Immature natural killer cell (primary cell): ENCODE data around the gene ATRAID. TPM values are rescaled to one million over a fixed set of nuclear protein-coding genes. Genes with fewer than 3 reads are reported as not detected.
"Not testable (repeated sequence)": the region's sequence is repeated elsewhere in the genome, so short reads cannot be mapped to it uniquely, and the experiment has no call there.

Experiments
- DNase-seq, 3 donors: peaks; one replicate each; pipeline ENCODE4 v3.0.0; 2022; ENCODE audit warnings: mixed read lengths in 1 of 3
- H3K27ac Mint-ChIP-seq, 6 donors: one replicate each; pipeline ENCODE4 v1.8.0; 2020; ENCODE audit warnings: mixed read lengths in 6 of 6, mild to moderate bottlenecking in 5 of 6, inconsistent platforms in 4 of 6, moderate library complexity in 3 of 6
- H3K27me3 Mint-ChIP-seq, 3 donors: one replicate each; pipeline ENCODE4 v1.8.0; 2020 to 2021; ENCODE audit warnings: low read depth in 3 of 3, mild to moderate bottlenecking in 3 of 3, mixed read lengths in 3 of 3, moderate library complexity in 3 of 3, inconsistent platforms in 1 of 3
- H3K36me3 Mint-ChIP-seq, 3 donors: one replicate each; pipeline ENCODE4 v1.8.0; 2020; ENCODE audit warnings: mixed read lengths in 3 of 3, inconsistent platforms in 2 of 3, mild to moderate bottlenecking in 2 of 3
- H3K4me1 Mint-ChIP-seq, 2 donors: one replicate each; pipeline ENCODE4 v1.8.0; 2020; ENCODE audit warnings: inconsistent platforms in 2 of 2, mild to moderate bottlenecking in 2 of 2, mixed read lengths in 2 of 2, moderate library complexity in 1 of 2
- H3K4me3 Mint-ChIP-seq, 5 donors: one replicate each; pipeline ENCODE4 v1.8.0; 2020; ENCODE audit warnings: mild to moderate bottlenecking in 5 of 5, mixed read lengths in 5 of 5, inconsistent platforms in 3 of 5, moderate library complexity in 3 of 5
- H3K9me3 Mint-ChIP-seq, 6 donors: one replicate each; pipeline ENCODE4 v1.8.0; 2020; ENCODE audit warnings: mild to moderate bottlenecking in 6 of 6, mixed read lengths in 6 of 6, inconsistent platforms in 4 of 6, moderate library complexity in 3 of 6
- polyA plus RNA-seq, 3 donors: library from polyadenylated mRNA; unstranded; fragments of 300-500 nt; fragmentation: Illumina TruSeq; gene quantifications; one replicate each; pipeline ENCODE4 v1.2.3, GENCODE V29; 2021

The ATRAID gene
- polyA plus RNA-seq, 3 donors from 2014 or later = 264 to 391 (median 388) TPM

- H3K4me3 Mint-ChIP-seq = no peak overlapping the region
- H3K4me1 Mint-ChIP-seq = no peaks in the 10 kb centered on the region
- H3K27ac Mint-ChIP-seq = no peak overlapping the region
- H3K9me3 Mint-ChIP-seq = no peaks in the 10 kb centered on the region
- no peak for DNase-seq
- peaks cover 6 to 25% (median 8%) of the 10 kb centered on the region in 3 donors for H3K27me3 Mint-ChIP-seq
- no peaks in the 10 kb centered on the region for H3K36me3 Mint-ChIP-seq
Measured at GRCh38 chr2:27182346-27182745, 29.5 kb upstream of the ATRAID start.

GRCh38 chr2:27184115-27184514 is 27.7 kb upstream of the ATRAID start:
- Mint-ChIP-seq H3K27me3 (peaks cover 6 to 22% (median 7%) of the 10 kb centered on the region in 3 donors), H3K4me3 (no peak overlapping the region), H3K27ac (no peak overlapping the region), H3K9me3 (no peaks in the 10 kb centered on the region), H3K36me3 (no peaks in the 10 kb centered on the region), H3K4me1 (no peaks in the 10 kb centered on the region)
- no peak for DNase-seq

GRCh38 chr2:27185331-27186026 is 26.4 kb upstream of the ATRAID start:
- H3K4me1 Mint-ChIP-seq = no peaks in the 10 kb centered on the region
- H3K27me3 Mint-ChIP-seq = peaks cover 4 to 18% (median 4%) of the 10 kb centered on the region in 3 donors
- H3K4me3 Mint-ChIP-seq = no peak overlapping the region
- H3K27ac Mint-ChIP-seq = no peak overlapping the region
- DNase-seq = no peak
- H3K36me3 Mint-ChIP-seq = no peaks in the 10 kb centered on the region
- no peaks in the 10 kb centered on the region for H3K9me3 Mint-ChIP-seq

- no peak overlapping the region for H3K4me3 Mint-ChIP-seq
- no peaks in the 10 kb centered on the region for H3K9me3 Mint-ChIP-seq
- no peak overlapping the region for H3K27ac Mint-ChIP-seq
Measured at GRCh38 chr2:27186613-27187345, 25.1 kb upstream of the ATRAID start.

GRCh38 chr2:27189989-27190388 is 21.9 kb upstream of the ATRAID start:
- Mint-ChIP-seq H3K27ac (no peak overlapping the region), H3K9me3 (no peaks in the 10 kb centered on the region)

More at GRCh38 chr2:27186613-27187345, 25.1 kb upstream of the ATRAID start:
- DNase-seq = no peak
- no peaks in the 10 kb centered on the region for H3K4me1 Mint-ChIP-seq
- H3K36me3 Mint-ChIP-seq = no peaks in the 10 kb centered on the region
- peaks cover 1 to 8% (median 8%) of the 10 kb centered on the region in 3 donors for H3K27me3 Mint-ChIP-seq

GRCh38 chr2:27191070-27191829 is 20.6 kb upstream of the ATRAID start:
- H3K9me3 Mint-ChIP-seq = no peaks in the 10 kb centered on the region
- H3K4me3 Mint-ChIP-seq = no peak overlapping the region
- H3K36me3 Mint-ChIP-seq = no peaks in the 10 kb centered on the region
- no peaks in the 10 kb centered on the region for H3K4me1 Mint-ChIP-seq
- H3K27me3 Mint-ChIP-seq = peaks cover 4 to 8% (median 8%) of the 10 kb centered on the region in 3 donors
- DNase-seq = peak; percentile 19 to 50 (median 33)
- no peak overlapping the region for H3K27ac Mint-ChIP-seq

More at GRCh38 chr2:27189989-27190388, 21.9 kb upstream of the ATRAID start:
- Mint-ChIP-seq H3K27me3 (peaks cover 4 to 8% (median 7%) of the 10 kb centered on the region in 3 donors), H3K4me3 (no peak overlapping the region), H3K4me1 (no peaks in the 10 kb centered on the region), H3K36me3 (no peaks in the 10 kb centered on the region)
- no peak for DNase-seq

GRCh38 chr2:27194538-27195354 is 17.1 kb upstream of the ATRAID start:
- Mint-ChIP-seq H3K36me3 (peaks cover 0 to 5% (median 2%) of the 10 kb centered on the region in 3 donors), H3K9me3 (no peaks in the 10 kb centered on the region), H3K27me3 (peaks cover under 1 to 6% (median 3%) of the 10 kb centered on the region in 3 donors), H3K4me3 (no peak overlapping the region), H3K27ac (no peak overlapping the region), H3K4me1 (no peaks in the 10 kb centered on the region)
- no peak for DNase-seq

- not testable (repeated sequence) for H3K9me3 Mint-ChIP-seq, H3K27me3 Mint-ChIP-seq, H3K4me1 Mint-ChIP-seq, H3K36me3 Mint-ChIP-seq, H3K4me3 Mint-ChIP-seq, DNase-seq, H3K27ac Mint-ChIP-seq
Measured at GRCh38 chr2:27195799-27196198, 16.0 kb upstream of the ATRAID start.

- not testable (repeated sequence) for H3K27ac Mint-ChIP-seq, H3K9me3 Mint-ChIP-seq
- peaks cover 5 to 12% (median 6%) of the 10 kb centered on the region in 3 donors for H3K36me3 Mint-ChIP-seq
Measured at GRCh38 chr2:27198068-27198467, 13.8 kb upstream of the ATRAID start.

GRCh38 chr2:27198627-27199026 is 13.2 kb upstream of the ATRAID start:
- Mint-ChIP-seq H3K4me1 (no peaks in the 10 kb centered on the region), H3K9me3 (no peaks in the 10 kb centered on the region), H3K4me3 (no peak overlapping the region), H3K27ac (no peak overlapping the region), H3K27me3 (peaks cover 2 to 5% (median 4%) of the 10 kb centered on the region in 3 donors), H3K36me3 (peaks cover 5 to 17% (median 9%) of the 10 kb centered on the region in 3 donors)
- DNase-seq = no peak

More at GRCh38 chr2:27198068-27198467, 13.8 kb upstream of the ATRAID start:
- DNase-seq, H3K27me3 Mint-ChIP-seq, H3K4me1 Mint-ChIP-seq, H3K4me3 Mint-ChIP-seq: not testable (repeated sequence)

GRCh38 chr2:27199241-27199640 is 12.6 kb upstream of the ATRAID start:
- Mint-ChIP-seq H3K9me3 (no peaks in the 10 kb centered on the region), H3K36me3 (peaks cover 5 to 21% (median 9%) of the 10 kb centered on the region in 3 donors), H3K4me1 (no peaks in the 10 kb centered on the region), H3K27me3 (peaks cover 2 to 5% (median 4%) of the 10 kb centered on the region in 3 donors), H3K27ac (no peak overlapping the region), H3K4me3 (no peak overlapping the region)
- no peak for DNase-seq

GRCh38 chr2:27201675-27202074 is 10.2 kb upstream of the ATRAID start:
- no peak for DNase-seq
- H3K36me3 Mint-ChIP-seq = peaks cover 11 to 28% (median 20%) of the 10 kb centered on the region in 3 donors
- H3K4me1 Mint-ChIP-seq = no peaks in the 10 kb centered on the region
- H3K27me3 Mint-ChIP-seq = peaks cover 2 to 6% (median 2%) of the 10 kb centered on the region in 3 donors
- no peaks in the 10 kb centered on the region for H3K9me3 Mint-ChIP-seq
- H3K27ac Mint-ChIP-seq = no peak overlapping the region
- H3K4me3 Mint-ChIP-seq = no peak overlapping the region

- Mint-ChIP-seq H3K27ac (no peak overlapping the region), H3K4me1 (no peaks in the 10 kb centered on the region), H3K27me3 (peaks cover 2 to 6% (median 4%) of the 10 kb centered on the region in 3 donors)
Measured at GRCh38 chr2:27202854-27203253, 9.0 kb upstream of the ATRAID start.

More at GRCh38 chr2:27202854-27203253, 9.0 kb upstream of the ATRAID start:
- Mint-ChIP-seq H3K9me3 (no peaks in the 10 kb centered on the region), H3K36me3 (peaks cover 18 to 33% (median 26%) of the 10 kb centered on the region in 3 donors), H3K4me3 (no peak overlapping the region)
- DNase-seq = no peak
